Amniotic stem cell (primary cell): ENCODE data around the gene ZFX.
"Not testable (repeated sequence)": the region's sequence is repeated elsewhere in the genome, so short reads cannot be mapped to it uniquely, and the experiment has no call there.

ENCODE experiments used
- DNase-seq: peaks from one replicate; lab custom pipeline; 2025; lab: John Stamatoyannopoulos, UW

The ZFX gene

DNA sequence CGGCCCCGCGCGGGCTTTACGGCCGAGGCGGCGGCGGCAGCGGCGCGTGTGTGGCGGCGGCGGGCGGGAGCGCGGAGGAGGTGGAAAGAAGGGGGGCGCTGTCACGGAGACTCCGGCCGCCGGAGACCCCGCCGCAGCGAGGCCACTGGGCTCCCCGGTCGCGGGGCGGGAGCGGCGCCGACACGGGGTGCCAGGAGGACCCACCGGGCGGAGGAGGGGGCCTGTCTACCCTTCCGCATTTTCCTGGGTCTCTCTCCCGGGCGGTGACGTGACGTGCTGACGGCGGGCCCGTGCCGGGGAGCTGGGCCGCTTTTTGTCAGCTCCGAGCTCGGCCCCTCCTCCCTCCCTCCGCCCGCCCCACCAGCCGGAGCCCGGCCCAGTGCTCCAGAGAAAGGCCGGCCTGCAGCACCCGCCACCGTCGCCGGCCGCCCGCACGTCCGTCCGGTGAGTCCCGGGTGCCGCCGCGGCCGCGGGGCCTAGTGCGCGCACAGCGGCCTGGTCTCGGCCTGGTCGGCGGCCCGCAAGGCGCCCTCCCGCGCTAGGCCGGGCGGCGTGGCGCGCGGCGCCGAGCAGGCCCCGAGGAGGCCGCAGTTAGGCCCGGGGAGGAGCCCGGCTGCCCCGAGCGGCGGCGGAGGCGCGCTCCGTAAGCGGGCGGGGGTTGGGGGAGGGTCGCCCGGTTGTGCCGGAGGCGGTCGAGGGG, at the start of gene ZFX:
Gene ZFX, plus strand, starts transcription at position 379 of the 700 bp plus-strand sequence. CDS start 23,014 bp downstream, outside the sequence.
- DNase-seq: no peak

- DNase-seq: no peak
Measured at GRCh38 chrX:24100713-24101112, 48.8 kb upstream of the ZFX start.

DNA sequence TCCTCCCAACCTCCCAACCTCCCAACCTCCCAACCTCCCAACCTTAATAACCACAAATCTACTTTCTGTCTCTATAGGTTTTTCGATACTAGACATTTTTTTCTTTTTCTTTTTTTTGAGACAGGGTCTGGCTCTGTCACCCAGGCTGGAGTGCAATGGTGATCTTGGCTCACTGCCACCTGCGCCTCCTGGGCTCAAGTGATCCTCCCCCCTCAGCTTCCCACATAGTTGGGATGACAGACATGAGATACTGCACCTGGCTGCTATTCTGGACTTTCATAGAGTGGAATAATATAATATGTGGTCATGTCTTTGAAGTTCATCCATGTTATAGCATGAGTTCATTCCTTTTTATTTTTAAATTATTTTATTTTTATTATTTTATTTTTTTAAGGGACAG, 39.5 kb upstream of the ZFX start:
- no peak for DNase-seq

DNA sequence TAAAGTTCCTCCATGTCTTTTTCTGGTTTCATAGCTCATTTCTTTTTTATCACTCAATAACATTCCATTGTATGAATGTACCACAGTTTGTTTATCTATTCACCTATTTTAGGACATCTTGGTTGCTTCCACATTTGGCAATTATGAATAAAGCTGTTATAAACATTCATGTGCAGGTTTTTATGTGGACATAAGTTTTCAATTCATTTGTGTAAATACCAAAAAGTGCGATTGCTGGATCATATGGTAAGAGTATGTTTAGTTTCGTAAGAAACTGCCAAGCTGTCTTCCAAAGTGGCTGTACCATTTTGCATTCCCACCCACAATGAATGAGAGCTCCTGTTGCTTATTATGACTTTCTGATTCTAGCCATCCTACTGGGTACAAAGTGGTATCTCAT, 36.3 kb upstream of the ZFX start:
- DNase-seq: no peak

DNA sequence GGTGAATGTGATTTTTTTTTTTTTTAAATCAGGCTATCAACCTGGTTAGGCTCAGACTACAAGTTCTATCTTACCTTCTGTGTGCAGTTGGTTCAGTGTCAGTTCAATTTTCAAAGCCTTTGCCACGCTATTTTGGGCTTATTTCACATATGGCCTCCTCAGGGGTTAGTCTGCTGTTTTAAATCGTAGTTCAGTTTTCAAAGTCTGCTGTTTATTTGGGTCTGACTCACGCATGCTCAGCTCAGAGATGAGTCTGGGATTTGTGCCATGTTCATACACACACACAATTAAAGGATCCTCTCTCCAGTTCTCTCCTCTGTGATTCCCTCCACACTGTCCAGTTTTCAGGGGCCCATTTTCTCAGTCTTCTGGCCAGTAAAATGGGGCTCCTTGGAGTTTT, 32.3 kb upstream of the ZFX start:
- DNase-seq: peak; percentile 29

DNA sequence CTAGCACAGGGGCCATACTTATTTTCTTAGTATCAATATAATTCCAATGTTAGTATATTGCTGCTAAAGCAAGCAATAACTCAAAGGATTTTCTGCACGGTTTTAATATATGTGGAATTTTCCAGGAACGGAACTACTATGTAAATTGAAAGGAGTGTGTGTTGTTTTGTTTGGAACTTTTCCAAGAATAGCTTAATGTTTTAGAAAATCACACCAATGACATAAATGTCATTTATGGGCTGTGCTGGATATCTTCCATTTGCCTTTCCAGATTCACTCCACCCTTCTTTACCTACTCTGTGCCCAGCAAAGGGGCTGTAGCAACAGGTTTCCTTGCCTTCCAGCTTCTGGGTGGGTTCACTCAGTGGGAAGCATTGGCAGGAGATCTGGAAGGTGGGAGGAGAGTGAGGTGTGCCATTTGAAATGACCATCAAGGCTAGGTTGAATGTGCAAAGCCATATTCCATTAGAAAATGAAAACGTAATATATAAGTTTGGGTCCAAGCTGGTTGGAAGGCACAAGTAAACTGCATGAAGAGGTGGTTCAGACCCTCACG, 25.2 kb upstream of the ZFX start:
- no peak for DNase-seq

DNA sequence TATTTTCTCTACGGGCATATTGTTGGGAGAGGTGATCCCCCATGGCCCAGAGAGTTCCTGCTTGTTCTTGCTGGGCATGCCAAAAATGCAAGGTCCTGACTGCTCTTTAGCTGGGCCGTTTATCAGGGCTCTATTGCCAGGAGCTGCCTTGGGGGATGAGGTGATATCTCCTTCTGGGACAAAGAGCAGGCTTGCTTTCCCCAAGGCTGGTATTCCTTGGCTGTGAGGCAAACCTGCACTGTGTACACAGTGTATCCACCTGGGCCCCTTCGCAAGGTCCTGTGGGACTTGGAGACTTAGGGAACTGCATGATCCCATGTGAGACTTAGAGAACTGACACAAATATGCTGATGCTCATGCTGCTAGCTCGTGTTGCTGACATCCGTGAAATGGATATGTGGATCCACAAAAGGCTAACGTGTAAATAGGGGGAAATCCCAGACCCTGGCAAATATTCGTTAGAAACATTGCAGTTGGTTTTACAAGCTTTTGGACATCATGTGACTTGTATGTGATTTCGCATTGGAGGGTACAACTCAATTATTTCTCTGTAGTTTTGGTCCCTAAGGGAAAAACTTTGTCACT, 24.4 kb upstream of the ZFX start:
- DNase-seq: no peak

- no peak for DNase-seq
Measured at GRCh38 chrX:24131476-24131875, 18.1 kb upstream of the ZFX start.

DNA sequence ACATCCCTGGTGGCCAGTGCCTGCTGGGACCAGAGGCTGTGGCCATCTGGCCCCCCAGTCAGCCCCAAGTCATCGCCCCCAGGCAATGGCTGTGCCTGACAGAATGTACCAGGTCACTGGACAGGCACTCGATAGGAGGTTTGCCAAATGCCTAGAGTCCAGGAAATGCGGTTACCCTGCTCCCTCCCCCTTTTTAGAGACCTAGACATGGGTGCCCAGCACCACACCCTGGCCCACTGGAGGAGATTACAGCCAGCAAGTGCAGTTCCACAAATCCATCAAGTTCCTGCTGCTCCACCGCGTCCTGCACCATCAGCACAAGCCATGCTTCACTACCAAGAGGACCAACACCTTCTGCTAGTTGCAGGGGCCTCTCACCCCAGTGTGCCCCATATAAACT, 16.2 kb upstream of the ZFX start:
- no peak for DNase-seq

DNA sequence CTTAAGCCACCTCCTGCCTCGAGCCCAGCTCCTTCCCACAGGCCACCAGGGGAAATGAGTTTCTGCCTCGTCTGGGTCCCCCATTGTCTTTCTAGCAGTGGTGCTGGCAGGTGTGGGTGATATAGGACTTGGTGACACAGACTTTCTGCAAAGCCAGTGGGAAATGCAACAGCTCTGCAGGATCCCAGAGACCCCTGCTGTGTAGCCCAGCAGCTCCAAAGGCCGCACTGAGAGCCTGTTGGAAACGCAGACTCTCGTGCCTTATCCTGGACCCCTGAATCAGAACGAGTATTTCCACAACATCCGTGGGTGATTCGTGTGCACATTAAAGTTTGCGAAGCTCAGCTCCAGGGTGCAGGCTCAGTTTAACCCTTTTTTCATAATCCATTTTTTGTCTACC, 13.8 kb upstream of the ZFX start:
- not testable (repeated sequence) for DNase-seq

DNA sequence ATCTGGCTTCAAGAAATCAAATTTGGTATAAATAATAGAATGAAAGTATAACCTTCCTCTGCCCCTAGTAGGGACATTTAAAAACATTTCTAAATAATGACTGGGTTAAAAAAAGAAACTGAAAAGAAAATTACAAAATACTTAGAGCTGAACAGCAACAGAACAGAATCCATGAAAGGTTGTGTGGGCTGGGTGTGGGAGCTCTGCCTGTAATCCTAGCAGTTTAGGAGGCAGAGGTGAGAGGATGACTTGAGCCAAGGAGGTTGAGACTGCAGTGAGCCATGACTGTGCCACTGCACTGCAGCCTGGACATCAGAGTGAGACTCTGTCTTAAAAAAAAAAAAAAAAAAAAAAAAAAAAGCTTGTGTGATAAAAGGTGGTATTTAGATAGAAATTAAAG, 12.3 kb upstream of the ZFX start:
- no peak for DNase-seq

GRCh38 chrX:24143982-24144381, 5.5 kb upstream of the ZFX start:
- not testable (repeated sequence) for DNase-seq

- no peak for DNase-seq
Measured at GRCh38 chrX:24144528-24144927, 5.0 kb upstream of the ZFX start.

GRCh38 chrX:24145303-24146186, 4.0 kb upstream of the ZFX start:
- DNase-seq: no peak

- no peak for DNase-seq
Measured at GRCh38 chrX:24146283-24146949, 3.1 kb upstream of the ZFX start.

DNA sequence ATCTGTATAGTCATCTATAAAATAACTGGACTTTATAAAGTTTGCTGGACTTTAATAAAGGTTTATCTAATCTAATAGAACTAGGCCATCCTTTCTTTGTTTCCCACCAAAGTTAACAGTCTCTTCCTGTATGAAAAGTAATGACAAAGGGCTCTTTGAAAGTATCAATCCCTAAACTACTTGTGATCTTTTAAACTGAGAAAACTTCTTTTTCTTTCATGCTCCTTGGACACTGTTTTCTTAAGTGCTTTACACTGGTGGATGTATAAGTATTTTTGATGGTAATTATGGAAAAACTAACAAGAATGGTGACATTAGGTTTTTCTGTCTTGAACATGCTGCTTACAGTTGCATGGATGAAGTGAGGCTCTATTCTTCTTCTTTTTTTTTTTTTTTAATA, 2.4 kb upstream of the ZFX start:
- DNase-seq: no peak

DNA sequence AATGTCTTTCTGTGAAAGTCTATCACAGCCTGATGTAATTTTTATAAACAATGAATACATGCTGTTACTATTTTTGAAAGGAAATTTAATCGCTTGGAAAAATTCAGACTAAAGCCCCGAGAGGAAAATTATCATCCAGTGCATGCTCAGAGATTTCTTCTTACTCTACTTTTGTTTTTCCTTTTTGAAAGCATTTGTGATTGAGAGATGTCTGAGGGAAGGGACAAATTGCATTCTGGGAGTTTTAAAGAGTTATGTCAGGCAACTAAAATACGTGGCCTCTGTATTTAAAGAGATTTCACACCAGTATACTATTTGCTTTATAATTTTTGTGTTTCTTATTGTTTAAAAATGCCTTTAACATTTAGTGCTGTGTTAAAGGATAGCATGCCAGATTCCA, 1.4 kb upstream of the ZFX start:
- no peak for DNase-seq

- peak; percentile 20 for DNase-seq
Measured at GRCh38 chrX:24148535-24149350, 786 bp upstream of the ZFX start.

- peak; percentile 90 for DNase-seq
Measured at GRCh38 chrX:24150051-24150790, 692 bp downstream of the ZFX start.

DNA sequence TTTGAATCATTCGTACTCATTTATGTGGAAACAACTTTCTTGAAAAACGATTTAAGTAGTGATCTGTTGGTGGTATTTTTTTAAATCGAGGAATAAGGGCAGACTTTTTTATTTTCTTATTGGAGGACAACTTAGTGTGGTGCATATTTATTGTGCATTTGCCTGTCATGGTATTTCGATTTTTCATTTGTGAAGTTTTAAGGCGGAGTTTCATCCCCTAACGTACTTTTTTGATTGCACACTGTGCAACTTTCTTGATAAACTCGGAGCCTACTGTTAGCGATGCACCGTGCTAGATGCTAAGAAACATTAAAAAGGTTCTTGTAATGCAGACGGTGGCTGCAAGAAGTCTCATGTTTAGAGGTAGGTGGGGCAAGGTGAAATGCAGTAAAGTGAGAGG, 1.4 kb downstream of the ZFX start:
- DNase-seq: no peak

GRCh38 chrX:24151513-24151912, 2.0 kb downstream of the ZFX start:
- no peak for DNase-seq
